ENCODE data around the gene GGTA1.
"Not testable (repeated sequence)": the region's sequence is repeated elsewhere in the genome, so short reads cannot be mapped to it uniquely, and the experiment has no call there.

Gene GGTA1

DNA sequence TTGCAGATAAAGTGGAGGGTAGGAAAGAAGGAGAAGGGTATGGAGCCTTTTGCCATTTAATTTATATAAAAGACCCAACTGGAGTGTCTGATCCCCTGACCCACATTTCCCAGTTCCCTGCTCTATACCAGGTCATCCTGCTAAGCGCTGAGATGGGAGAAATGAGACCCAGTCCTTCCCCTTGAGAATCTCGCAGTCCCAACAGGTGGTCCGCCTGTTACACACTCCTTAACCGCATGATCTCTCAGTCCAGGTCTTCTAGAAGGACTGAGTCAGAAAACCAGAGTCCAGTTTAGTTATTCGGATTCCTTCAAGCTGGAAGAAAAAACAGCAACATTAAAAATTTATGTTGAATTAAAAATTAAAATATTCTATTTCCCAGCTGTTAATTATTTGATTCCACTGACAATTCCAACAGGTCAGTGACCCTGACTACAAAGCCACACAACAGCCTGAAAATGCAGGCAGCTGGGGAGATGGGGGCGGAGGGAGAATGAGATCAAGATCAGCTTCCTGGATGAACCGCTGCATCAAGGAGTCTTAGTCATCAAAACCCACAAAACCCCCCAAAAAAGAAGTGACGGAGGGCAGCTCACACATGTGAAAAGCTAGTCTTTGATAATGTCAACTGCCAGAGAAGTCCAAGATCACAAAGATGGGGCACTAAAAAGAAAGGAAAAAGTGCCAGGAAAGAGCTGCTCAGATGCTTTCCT is 44.0 kb downstream of the GGTA1 start:
- no peak for DNase-seq

DNA sequence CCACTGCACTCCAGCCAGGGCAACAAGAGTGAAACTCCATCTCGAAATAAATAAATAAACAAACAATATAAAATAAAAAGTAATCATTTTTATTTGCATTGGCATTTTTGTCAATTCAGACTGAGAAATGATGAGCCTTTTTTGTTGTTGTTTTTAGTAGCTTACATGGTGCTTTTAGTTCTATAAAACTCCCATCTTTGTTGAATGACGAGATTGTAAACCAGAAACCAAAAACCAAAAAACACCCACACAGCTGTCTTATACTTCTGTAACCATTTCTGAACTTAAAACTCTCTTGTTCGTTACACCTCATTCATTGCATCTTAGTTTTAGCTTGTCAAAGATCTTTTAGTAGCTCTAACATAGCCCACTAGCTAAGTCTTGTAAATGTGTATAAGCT is 44.7 kb downstream of the GGTA1 start:
- DNase-seq: no peak

DNA sequence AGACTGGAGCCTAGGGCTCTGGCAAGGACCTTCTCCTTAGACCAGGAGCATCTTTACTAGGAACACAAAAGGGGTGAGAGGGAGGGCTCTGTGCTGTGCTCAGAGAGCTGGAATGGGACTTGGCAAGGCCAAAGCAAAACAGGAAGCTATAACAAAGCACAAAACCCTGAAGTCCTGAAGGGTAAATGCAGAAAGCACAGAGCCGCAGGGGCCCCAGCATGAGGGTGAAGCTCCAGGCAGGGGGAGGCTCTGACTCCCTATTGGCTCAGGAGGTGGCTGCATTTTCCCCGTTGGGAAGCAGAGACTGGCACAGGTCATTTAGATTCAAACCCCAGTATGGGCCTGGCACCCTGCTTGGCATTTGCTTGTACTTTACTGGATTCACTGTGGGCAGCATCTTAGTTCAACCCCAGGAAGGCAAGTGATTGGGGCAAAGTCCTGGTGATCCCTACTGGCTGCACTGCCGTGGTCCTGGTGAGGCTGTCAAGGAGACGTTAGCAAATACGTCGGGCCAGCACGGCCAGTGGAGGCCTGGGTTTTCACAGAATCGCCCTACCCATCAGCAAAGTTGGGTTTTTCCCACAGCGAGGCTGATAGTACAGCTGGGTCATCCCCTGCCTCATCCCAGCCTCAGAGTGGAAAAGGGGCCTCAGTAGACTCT is 46.3 kb downstream of the GGTA1 start:
- no peak for DNase-seq

DNA sequence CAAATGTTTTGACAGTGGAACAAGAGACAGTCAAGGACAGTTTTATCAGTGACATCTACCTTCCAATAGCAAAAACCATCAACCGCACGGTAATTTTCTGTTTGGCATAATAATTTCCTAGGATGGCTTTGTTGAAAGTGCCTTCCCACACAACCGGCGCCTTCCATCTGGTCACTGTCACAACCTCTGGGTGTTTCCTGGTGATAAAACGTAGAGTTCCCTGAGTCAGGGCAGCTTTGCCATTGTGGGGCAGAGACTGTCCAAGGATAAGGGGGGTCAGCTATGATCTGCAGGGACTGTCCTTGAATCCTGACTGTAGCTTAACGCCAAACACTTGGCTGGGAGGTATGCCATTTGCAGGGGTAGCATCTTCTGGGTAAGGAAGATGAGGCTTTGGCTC is 47.6 kb downstream of the GGTA1 start:
- no peak for DNase-seq

DNA sequence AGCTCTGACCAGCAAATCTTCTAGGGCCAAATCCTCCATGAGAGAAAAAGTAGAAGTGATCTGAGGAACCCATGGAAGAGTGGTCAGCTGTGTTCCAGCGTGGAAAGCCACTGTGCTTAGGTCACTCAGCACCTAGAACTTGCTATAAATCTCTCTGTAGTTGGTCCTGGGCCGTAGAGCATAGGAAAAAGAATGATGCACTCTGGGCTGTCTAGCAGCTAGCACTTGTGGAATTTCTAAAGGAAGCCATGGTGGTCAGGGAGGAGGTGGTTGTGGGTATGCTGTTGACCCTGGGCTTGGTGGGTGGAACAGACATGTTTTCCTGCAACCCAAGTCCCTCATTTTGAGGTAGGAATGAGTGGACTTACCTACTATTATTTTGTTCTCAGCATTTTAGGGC is 48.1 kb downstream of the GGTA1 start:
- no peak for DNase-seq

DNA sequence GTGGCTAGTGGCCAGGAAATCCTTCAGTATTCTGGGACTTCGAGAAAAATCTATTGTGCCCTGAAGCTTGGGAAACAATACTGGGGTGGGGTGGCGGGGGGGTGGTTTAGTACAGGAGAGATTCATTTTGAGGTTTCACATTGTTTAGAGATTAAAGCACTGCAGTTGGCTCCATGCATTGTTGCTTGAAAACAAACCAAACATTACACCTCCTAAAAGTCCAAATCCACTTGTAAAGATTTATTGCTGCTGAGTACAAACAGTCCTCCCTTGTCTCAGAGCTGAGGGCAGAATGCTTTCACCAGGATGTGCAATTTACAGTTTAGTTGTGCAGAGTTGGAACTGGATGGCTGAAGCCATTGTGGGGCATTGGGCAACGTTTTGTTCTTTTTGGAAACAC is 49.4 kb downstream of the GGTA1 start:
- no peak for DNase-seq

DNA sequence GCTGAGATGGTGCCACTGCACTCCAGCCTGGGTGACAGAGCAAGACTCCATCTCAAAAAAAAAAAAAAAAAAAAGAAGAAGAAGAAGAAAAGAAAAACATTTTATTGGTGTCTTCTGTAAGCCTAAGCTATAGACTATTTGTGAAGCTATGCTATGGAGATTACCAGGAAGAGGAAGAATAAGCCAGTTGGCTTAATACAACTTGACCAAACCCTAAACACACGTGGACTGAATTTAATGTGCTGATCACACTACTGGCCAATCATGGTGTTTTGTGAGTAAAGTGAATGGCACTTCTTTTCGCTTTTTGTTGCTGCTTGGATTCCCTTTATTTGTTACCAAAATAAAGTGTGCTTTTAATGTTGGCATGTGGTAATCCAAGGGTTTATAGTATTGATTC is 49.9 kb downstream of the GGTA1 start:
- no peak for DNase-seq

DNA sequence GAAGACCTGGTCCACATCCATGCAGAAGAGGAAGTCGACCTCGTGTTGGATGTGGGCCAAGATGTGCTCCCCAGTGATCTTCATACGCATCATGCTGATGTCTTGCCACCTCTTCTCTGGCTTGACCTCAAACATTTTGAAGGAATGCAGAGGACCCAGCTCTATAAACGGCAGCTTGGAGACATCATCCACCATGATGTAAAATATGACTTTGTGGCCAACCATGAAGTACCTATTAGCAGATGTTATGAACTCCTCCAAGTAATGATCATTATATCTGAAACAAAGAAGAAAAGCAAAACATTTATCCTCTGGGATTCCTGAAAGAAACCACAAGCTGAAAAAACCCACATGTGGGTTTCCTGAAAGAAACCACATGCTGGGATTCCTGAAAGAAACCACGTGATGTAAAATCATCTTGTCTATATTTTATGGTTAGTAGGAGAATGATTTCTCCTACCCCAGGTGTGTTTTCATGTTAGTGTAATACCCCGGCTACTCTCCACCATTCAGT is 52.3 kb downstream of the GGTA1 start:
- DNase-seq: no peak

DNA sequence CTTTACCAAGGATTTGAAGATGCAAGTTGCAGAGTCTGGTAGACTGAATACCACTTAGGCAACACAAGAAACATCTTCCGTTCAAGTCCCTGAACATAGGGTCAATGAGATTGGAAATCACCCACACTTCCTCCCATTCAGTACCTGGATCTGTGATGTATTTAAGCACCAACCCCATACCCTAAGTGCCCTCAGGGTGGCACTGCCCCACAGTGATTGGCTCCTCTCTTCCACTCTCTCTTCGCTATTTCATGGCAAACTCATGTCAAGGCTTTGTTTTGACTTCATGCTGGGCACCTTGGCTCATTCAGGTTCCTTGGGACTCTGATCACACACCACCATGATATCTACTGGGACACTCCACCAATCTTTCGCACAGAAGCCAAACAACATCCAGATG is 53.7 kb downstream of the GGTA1 start:
- DNase-seq: no peak

DNA sequence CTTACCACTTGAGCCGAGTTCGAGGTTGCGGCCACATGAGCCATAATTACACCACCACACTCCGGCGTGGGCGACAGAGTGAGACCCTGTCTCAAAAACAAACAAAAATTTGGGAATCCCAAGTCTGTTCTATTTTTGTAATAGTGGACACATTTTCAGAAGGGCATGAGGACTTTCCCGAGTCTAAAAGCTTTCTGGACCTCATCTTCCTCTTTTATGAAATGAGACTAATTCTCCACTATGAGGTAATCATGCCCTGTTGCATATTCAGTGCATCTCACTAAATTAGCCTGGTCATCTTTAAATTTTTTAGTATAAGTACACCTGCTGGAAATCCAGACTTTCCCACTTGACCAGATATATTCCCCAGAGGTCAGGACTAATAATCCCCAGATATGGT is 55.7 kb downstream of the GGTA1 start:
- DNase-seq: no peak

DNA sequence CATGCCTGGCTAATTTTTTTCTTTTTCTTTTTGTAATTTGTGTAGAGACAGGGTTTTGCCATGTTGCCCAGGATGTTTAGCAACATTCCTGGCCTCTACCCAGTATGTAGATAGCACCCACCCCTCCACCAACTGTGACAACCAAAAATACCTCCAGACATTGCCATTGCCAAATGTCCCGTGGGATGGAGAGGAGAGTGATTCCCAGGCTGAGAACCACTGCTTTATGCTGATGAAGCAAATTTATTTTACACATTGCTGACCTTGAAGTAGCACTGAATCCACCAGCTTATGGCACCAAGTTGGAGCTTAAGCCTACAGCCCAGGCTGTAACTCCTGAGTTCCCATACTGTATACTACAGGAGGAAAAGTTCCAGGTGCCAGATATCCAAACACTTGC is 58.5 kb downstream of the GGTA1 start:
- DNase-seq: no peak

DNA sequence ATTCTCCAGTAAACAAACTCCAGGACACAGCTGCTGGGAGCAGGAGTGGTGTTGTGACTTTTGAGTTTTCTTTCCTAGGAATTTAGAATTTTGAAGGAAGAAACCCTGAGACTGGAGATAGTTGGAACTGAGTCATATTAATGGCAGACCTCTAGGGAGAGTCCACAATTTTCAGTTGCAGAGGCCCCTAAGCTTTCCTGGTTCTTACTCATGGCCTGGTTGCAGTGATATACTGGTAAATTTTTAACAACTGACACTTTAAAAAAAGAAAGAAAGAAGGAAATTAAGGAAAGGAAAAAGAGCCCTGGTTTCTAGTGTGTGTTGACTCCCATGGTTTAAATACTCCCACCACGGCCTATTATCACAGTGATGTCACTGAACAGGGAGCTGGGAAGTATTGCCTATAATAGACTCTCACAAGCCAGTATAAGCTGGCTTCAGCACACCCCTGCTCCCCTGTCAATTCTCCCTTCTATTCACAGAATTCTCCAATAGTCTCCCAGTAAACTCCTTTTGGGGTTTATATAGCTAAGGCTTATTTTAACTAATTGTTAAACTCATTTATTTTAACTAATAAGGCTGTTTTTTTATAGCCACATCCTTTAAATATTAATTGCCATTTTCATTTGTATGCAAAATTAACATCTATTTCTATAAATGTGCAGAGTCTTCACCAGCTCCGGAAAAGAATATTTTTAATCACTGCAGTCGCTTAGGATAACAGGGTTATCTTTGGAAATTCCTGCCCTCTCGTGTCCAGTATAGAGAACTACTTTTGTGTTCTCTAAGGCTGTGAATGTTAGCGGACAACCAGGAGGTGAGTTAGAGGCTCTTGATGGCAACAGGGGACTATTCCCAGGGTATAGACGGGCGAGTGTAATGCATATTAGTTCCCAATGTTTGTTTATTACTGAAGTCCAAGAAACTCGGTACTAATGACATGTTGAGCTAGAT is 59.7 kb downstream of the GGTA1 start:
- DNase-seq: no peak

DNA sequence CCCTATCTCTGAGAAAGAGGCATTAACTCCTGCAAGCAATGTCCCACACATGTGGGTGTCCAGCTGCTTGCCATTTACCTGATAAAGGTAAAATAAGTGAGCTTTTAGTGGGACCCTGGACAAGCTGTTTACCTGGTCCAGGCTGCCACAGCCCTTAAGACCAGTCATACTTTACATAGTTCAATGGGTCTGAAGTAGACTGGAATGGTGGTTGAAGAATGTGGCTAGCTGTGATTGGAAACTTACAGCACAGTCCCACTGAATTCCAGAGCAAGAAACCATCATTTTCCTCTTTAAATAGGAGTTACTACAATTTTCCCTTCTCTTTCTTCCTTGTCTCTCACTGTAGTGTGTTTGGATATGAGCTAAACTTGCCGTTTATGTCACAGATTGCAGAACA is 60.6 kb downstream of the GGTA1 start:
- no peak for DNase-seq

DNA sequence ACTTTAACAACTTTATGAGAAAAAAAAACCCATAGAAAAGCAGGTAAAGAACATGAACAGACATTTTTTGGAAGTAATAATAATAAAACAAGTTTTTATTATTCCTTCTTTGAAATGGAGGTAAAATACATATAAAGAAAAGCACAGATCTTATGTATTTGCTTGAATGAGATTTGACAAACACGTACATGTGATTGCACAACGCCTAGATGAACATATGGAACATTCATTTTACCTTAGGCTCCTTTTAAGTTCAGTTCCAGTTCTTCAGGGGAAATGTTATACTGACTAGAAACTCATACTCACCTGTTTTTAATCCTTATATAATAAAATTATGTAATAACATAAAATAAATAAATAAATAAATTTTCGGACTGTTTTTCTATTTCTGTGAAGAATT is 61.8 kb downstream of the GGTA1 start:
- DNase-seq: no peak

DNA sequence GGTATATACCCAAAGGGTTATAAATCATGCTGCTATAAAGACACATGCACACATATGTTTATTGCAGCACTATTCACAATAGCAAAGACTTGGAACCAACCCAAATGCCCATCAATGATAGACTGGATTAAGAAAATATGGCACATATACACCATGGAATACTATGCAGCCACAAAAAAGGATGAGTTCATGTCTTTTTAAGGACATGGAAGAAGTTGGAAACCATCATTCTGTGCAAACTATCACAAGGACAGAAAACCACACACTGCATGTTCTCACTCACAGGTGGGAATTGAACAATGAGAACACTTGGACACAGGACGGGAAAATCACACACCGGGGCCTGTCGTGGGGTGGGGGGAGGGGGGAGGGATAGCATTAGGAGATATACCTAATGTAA is 62.6 kb downstream of the GGTA1 start:
- not testable (repeated sequence) for DNase-seq

DNA sequence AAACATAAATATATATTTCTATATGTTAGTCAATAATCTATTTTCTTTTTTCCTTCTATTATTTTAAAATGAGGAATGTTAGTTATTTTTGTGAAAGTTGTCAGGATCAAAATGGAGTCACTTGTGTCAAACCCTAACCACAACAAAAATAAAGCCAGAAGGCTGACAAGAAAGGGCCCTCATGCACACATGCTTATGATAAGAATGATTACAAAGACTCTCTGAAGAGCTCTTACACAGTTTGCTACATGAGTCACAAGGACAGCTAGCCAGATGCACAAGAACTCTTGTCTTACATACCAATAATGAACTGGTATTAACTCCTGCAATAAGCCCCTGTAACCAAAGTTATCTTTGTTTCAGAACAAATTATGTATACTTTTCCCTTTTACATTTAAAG is 64.7 kb downstream of the GGTA1 start:
- no peak for DNase-seq

DNA sequence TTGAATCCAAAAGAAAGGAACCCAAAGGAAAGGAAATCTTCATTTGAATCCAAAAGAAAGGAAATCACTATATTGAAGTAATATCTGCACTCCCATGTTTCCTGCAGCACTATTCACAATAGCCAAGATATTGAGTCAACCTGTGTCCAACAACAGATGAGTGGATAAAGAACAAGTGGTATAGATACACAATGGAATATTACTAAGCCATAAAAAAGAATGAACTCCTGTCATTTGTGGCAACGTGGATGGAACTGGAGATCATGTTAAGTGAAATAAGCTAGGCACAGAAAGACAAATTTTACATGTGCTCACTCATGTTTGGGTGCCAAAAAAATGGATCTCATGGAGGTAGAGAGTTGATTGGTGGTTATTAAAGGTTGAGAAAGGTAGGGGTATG is 71.7 kb downstream of the GGTA1 start:
- no peak for DNase-seq

DNA sequence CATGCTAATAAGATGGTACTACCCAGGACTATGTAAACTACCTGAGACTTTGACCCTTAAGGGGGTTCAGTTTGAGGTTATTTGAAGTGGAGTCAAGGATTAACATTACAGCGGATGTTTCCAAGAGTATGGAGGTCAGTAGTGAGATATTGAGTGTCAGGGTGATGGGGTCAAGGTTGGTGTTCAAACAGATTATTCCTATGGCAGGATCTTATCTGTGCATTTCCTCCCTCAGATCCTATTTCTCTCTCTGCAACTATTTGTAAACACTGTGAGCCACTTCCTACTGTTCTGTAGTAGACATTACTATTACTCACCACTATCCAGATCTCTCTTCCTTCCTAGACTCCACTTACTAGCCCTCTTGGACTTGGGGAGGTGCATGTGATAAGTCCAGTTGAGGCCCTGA is 75.6 kb downstream of the GGTA1 start:
- no peak for DNase-seq

DNA sequence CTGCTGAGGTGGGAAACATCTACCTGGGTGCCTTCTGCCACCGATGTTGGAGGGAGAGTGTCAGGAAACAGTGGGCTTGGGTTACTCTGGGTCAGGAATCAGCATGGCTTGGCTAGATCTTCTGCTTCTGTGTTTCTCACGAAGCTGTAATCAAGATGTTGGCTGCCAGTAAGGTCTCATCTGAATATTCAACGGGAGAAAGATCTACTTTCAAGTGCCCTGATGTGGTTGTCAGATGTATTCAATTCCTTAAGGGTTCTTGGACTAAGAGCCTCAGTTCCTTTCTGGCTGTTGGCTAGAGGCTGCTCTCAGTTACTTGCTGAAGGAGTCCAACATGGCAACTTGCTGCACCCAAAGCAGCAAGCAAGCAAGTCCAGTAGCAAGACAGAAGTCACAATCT is 87.7 kb downstream of the GGTA1 start:
- no peak for DNase-seq

DNA sequence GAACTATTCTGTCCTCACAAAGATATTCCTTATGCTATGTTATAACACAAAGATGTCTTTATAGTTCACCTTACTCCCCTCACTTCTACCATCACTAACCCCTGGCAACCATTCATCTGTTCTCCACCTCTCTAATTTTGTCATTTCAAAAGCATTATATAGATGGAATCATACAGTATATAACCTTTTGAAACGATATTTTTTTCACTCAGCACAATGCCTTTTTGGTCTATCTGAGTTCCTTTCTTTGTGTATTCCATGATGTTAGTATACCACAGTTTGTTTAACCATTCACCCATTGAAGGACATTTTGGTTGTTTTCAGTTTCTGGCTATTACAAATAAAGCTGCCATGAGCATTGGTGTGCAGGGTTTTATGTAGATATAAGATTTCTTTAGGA is 93.7 kb downstream of the GGTA1 start:
- no peak for DNase-seq
